HG02798 (cell line): ENCODE measurements around the gene CTTNBP2.

Experiments used
- ATAC-seq: cut with Tn5 transposase; IDR thresholded peaks from one replicate; pipeline ENCODE4 v1.9.1; 2021; ENCODE audit warnings: mild to moderate bottlenecking; ENCODE audit not compliant: unreplicated experiment, poor library complexity

Gene CTTNBP2

DNA sequence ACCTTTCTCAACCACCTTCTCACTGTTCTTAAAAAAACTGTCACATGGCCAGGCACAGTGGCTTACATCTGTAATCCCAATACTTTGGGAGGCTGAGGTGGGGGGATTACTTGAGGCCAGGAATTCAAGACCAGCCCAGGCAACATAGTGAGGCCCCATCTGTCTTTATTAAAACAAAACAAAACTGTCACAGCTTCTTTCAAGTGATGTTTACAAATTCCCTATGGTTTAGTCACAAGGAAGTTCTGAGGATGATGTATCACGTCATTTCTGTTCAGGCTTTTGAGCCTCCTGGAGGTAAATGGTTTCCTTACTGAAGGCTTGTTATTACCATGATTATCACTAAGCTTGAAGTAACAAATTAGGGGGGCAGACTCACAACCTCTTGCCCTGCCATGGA is 207.2 kb downstream of the CTTNBP2 start:
- ATAC-seq = no peak

DNA sequence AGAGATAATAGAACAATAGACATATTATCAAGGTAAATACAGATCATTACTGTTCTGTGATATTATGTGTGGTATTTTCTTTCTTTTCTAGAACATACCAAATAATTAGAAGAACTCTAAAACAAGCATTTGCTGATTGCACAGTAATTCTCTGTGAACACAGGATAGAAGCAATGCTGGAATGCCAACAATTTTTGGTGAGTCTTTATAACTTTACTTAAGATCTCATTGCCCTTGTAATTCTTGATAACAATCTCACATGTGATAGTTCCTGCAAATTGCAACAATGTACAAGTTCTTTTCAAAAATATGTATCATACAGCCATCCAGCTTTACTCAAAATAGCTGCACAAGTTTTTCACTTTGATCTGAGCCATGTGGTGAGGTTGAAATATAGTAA is 207.9 kb downstream of the CTTNBP2 start:
- ATAC-seq = no peak

DNA sequence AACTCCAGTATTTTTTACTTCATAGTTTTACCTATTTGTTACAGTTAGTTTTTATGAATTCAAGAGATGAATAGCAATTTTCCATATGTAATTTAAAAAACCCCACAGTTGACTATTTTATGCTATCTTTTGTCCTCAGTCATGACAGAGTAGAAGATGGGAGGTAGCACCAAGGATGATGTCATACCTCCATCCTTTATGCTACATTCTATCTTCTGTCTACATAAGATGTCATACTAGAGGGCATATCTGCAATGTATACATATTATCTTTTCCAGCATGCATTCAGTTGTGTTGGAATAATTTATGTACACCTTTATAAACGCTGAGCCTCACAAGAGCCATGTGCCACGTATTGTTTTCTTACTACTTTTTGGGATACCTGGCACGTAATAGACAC is 209.2 kb downstream of the CTTNBP2 start:
- no peak for ATAC-seq

GRCh38 chr7:117661328-117661727 is 211.9 kb downstream of the CTTNBP2 start:
- ATAC-seq = no peak
